Bronchial epithelial cell (primary cell): ENCODE results near the gene NAT8L. TPM values are rescaled to one million over a fixed set of nuclear protein-coding genes. Genes with fewer than 3 reads are reported as not detected.

Source experiments
- DNase-seq: peaks from one replicate; pipeline ENCODE4 v3.0.0-alpha.2; 2010; ENCODE audit warnings: low read depth
- FAIRE-seq: peaks from 2 replicates; lab custom pipeline; 2011; peaks lifted over from hg19 to GRCh38; lab: Jason Lieb, UNC
- H3K27me3 ChIP-seq: 2 replicates; pipeline ENCODE4 v1.5.1; 2011; ENCODE audit warnings: low read length; ENCODE audit not compliant: control insufficient read depth, insufficient read depth
- H3K36me3 ChIP-seq: 2 replicates; pipeline ENCODE4 v1.5.1; 2011; ENCODE audit warnings: low read length; ENCODE audit not compliant: control insufficient read depth, insufficient read depth
- H3K4me3 ChIP-seq: 2 replicates; pipeline ENCODE4 v1.5.1; 2011; ENCODE audit warnings: mild to moderate bottlenecking, low read depth, low read length, control low read depth
- CTCF ChIP-seq: IDR thresholded peaks from 2 replicates; pipeline ENCODE4 v1.5.1; 2011; ENCODE audit warnings: mild to moderate bottlenecking, moderate library complexity, low read length, control low read depth, inconsistent platforms; ENCODE audit not compliant: insufficient read depth, severe bottlenecking
- total RNA-seq: library from RNA; depleted of rRNA; stranded (reverse); fragments of >200 nt; gene quantifications from 2 replicates; pipeline ENCODE4 v1.2.1, GENCODE V29; 2014

The NAT8L gene
- total RNA-seq, 1 donor from 2014 or later = not detected

GRCh38 chr4:2080429-2081300, 21.5 kb downstream of the NAT8L start:
- TF ChIP-seq CTCF = no peak
- Histone ChIP-seq H3K4me3 (no peak overlapping the region), H3K36me3 (no peaks in the 10 kb centered on the region), H3K27me3 (no peaks in the 10 kb centered on the region)
- no peak for DNase-seq
- FAIRE-seq = no peak

GRCh38 chr4:2081540-2081939, 22.4 kb downstream of the NAT8L start:
- TF ChIP-seq CTCF = no peak
- FAIRE-seq (no peak), DNase-seq (no peak)

GRCh38 chr4:2082118-2082517, 23.0 kb downstream of the NAT8L start:
- DNase-seq (no peak), FAIRE-seq (no peak)
- no peaks in the 10 kb centered on the region for H3K36me3 ChIP-seq

More at GRCh38 chr4:2081540-2081939, 22.4 kb downstream of the NAT8L start:
- no peaks in the 10 kb centered on the region for H3K27me3 ChIP-seq
- H3K36me3 ChIP-seq = no peaks in the 10 kb centered on the region
- no peak overlapping the region for H3K4me3 ChIP-seq

GRCh38 chr4:2082627-2083026, 23.5 kb downstream of the NAT8L start:
- Histone ChIP-seq H3K36me3 (no peaks in the 10 kb centered on the region), H3K27me3 (no peaks in the 10 kb centered on the region), H3K4me3 (no peak overlapping the region)
- TF ChIP-seq CTCF = no peak
- DNase-seq (no peak), FAIRE-seq (no peak)

More at GRCh38 chr4:2082118-2082517, 23.0 kb downstream of the NAT8L start:
- no peaks in the 10 kb centered on the region for H3K27me3 ChIP-seq
- TF ChIP-seq CTCF = no peak
- no peak overlapping the region for H3K4me3 ChIP-seq

GRCh38 chr4:2083116-2083825, 24.1 kb downstream of the NAT8L start:
- no peak for DNase-seq
- Histone ChIP-seq H3K4me3 (no peak overlapping the region), H3K27me3 (no peaks in the 10 kb centered on the region), H3K36me3 (no peaks in the 10 kb centered on the region)
- TF ChIP-seq CTCF = no peak
- FAIRE-seq = peak; percentile 7
